Activated naive CD4-positive, alpha-beta T cell (primary cell): Measurements from ENCODE around the gene CNNM4.

ENCODE experiments used
- DNase-seq, 4 experiments: peaks; one replicate each; lab custom pipeline; 2025; lab: John Stamatoyannopoulos, UW

Gene CNNM4

GRCh38 chr2:96859099-96859649 lies 98.5 kb downstream of the CNNM4 start:
- DNase-seq: no peak

GRCh38 chr2:96859681-96860064 lies 99.0 kb downstream of the CNNM4 start:
- DNase-seq: no peak

- no peak for DNase-seq
These were observed 99.6 kb downstream of the CNNM4 start for GRCh38 chr2:96860065-96861029.

GRCh38 chr2:96861074-96861473 lies 100.4 kb downstream of the CNNM4 start:
- DNase-seq: no peak
